Stimulated activated CD4-positive, alpha-beta T cell treated with anti-CD3 and anti-CD28 coated beads, Interleukin-15, amount 100 ng/mL, for 24 hours (primary cell): ENCODE measurements around the gene ZSWIM4.
"Not testable (repeated sequence)": the region's sequence is repeated elsewhere in the genome, so short reads cannot be mapped to it uniquely, and the experiment has no call there.

Experiments
- DNase-seq: peaks from one replicate; pipeline ENCODE4 v3.0.0-alpha.2; 2020

The ZSWIM4 gene

GRCh38 chr19:13794757-13795589, at the start of gene ZSWIM4:
Gene ZSWIM4, plus strand, starts transcription at chr19:13795443. Its CDS starts 206 bp downstream, at chr19:13795649.
- DNase-seq, result peak; percentile 98

DNA sequence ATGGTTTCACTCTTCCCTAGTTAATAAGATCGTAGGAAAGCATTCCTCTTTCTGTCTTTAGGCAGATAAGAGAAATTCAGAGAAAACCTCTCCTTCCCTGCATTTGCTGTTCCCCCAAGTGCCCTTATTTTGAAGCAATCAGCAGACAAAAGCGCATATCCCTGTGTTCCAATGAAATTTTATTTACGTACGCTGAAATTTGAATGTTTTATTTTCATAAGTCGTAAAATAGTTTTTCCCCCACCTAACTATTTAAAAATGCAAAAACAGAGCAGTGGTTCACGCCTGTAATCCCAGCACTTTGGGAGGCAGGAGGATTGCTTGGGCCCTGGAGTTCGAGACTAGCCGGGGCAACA, 48.2 kb upstream of the ZSWIM4 start:
- no peak for DNase-seq

DNA sequence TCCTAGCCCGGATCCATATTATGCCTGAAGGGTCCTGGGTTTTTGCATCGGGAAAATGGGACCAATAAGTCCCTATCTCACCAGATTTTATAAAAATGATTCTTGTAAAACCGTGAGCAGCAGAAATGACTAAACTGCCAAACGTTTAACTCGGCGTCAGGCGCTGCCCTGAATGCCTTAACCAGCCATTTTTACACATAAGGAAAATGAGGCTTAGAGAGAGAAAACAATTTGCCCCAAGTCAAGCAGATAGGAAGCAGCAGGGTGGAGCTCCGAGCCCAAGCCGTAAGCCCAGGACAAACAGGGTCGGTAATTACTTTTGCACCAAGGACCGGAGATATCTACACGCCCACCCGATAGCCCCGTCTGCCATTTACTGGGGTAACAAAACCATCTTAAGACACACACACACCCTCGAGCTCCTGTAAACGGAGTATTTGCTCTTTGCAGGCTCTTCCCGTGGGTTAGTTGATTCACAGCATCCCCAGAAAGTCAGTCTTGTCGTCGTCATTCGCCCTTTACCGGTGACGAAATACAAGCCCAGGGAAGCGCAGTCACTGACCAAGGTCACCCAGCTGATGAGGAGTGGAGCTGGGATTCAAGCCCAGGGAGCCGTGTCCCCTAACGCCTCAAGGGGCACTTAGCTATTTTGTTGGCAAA, 46.9 kb upstream of the ZSWIM4 start:
- peak; percentile 31 for DNase-seq

DNA sequence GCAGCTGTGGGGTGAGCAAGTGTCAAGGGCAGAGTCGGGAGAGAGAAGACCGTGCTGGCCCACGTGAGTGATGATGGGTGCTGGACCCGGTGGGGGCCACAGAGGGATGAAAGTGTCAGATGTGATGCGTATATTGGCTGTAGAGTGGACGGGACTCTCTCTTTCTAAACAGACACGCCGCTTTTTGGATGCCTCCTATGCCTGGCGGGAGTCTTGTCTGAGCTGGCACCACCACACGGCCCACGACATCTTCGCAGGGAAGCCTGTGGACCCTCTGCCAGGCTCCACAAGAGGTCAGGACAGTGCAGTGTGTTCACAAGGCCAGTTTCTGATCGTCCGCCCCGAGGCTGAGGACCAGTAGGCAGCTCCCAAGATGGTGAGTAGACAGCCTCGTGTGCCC, 43.8 kb upstream of the ZSWIM4 start:
- no peak for DNase-seq

DNA sequence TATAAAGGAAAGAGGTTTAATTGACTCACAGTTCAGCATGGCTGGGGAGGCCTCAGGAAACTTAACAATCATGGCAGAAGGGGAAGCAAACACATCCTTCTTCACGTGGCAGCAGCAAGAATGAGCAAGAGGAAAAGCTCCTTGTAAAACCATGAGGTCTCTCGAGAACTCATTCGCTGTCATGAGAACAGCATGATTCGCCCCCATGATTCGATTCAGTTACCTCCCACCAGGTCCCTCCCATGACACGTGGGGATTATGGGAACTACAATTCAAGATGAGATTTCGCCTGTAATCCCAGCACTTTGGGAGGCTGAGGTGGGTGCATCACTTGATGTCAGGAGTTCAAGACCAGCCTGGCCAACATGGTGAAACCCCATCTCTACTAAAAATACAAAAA, 41.6 kb upstream of the ZSWIM4 start:
- not testable (repeated sequence) for DNase-seq

- DNase-seq, result no peak
Observed at GRCh38 chr19:13756210-13756609, 39.0 kb upstream of the ZSWIM4 start.

DNA sequence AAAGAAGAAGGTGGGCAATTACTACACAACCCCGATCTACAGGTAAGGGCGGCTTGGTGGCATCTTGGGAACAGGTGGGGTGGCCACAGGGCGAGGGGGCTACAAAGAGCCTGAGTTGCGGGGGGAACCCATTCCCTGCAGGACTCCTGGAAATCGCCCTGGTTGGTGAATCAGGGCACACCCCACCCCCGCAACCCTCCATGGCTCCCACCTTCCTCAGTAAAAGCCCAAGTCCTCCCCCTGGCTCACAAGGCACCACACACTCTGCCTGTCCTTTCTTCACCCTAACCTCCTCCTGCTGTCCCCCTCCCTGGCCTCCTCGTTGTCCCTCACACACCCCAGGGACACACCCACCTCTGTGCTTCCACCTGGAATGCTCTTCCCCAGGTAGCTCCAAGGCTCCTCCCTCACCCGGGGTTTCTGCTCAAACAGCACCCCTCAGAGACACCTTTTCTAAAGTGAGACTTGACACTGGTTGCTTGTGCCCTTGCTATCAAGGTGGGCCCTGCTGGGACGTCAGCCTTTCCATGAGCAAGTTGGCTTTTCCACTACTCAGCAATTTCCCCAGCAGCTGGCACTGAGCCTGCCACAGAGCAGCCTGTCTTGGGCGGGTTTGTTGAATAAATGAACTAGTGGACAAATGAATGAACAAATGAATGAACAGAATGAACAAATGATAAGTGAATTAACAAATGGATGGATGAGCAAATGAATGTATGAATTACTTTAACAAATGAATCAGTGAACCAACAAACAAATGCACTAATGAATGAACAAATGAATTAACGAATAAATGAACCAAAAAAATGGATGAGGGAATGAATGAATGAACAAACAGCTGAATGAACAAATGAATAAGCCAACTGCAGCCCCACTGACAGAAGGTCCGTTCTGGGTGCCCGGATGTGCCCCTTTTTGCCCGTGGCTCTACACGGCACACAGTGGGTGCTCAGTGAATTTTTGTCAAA, 37.2 kb upstream of the ZSWIM4 start:
- no peak for DNase-seq

DNA sequence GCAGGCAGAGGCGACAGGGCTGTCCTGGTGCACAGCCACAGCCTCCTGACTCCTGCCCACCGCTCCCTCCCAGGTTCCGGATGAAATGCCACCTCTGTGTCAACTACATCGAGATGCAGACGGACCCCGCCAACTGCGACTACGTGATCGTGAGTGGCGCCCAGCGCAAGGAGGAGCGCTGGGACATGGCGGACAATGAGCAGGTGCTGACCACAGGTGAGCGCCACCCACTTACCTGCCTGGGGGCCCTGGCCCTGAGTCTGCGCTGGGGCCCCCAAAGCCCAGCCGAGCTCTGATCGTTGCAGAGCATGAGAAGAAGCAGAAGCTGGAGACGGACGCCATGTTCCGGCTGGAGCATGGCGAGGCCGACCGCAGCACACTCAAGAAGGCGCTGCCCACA, 36.4 kb upstream of the ZSWIM4 start:
- DNase-seq, result no peak

DNA sequence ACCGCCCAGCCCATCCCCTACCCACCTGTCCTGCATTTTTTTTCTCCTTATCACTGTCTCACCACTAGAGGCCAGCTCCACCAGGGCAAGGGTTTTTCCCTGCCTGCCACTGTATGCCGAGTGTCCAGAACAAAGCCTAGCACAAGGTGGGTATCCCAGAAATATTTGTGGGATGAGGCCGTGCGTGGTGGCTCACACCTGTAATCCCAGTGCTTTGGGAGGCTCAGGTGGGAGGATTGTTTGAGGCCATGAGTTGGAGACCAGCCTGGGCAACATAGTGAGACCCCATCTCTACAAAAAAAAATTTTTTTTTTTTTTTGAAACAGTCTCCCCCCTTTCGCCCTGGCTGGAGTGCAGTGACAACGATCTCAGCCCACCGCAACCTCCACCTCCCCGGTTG, 33.8 kb upstream of the ZSWIM4 start:
- DNase-seq, result no peak

- DNase-seq, result no peak
Observed at GRCh38 chr19:13762635-13763235, 32.5 kb upstream of the ZSWIM4 start.

GRCh38 chr19:13763265-13763664, 32.0 kb upstream of the ZSWIM4 start:
- DNase-seq, result no peak

DNA sequence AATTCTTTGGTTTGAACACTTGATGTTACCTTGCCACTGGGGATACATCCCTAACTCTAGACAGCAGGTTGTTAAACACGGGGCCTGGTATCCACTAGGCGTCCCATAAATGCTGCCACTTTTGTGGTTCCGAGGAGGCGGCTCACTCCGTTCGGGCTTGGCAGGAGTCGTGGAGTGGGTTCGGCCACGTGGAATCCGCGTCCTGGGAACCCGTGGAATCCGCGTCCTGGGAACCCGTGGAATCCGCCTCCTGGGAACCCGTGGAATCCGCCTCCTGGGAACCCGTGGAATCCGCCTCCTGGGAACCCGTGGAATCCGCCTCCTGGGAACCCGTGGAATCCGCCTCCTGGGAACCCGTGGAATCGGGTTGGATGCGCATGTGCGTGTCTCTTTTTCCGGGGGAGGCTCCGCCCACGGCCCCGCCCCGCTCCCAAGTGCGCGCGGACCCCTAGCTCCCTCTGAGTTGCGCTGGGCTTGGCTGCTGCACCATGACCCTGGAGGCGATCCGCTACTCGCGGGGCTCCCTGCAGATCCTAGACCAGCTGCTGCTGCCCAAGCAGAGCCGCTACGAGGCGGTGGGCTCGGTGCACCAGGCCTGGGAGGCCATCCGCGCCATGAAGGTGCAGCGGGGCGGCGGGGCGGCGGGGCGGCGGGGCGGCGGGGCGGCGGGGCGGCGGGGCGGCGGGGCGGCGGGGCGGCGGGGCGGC, 31.0 kb upstream of the ZSWIM4 start, which contains the start of gene MRI1:
Gene MRI1 (plus strand): TSS at position 422 of the 707 bp plus-strand sequence. CDS start 67 bp downstream, at position 489.
- DNase-seq, result peak; percentile 81

DNA sequence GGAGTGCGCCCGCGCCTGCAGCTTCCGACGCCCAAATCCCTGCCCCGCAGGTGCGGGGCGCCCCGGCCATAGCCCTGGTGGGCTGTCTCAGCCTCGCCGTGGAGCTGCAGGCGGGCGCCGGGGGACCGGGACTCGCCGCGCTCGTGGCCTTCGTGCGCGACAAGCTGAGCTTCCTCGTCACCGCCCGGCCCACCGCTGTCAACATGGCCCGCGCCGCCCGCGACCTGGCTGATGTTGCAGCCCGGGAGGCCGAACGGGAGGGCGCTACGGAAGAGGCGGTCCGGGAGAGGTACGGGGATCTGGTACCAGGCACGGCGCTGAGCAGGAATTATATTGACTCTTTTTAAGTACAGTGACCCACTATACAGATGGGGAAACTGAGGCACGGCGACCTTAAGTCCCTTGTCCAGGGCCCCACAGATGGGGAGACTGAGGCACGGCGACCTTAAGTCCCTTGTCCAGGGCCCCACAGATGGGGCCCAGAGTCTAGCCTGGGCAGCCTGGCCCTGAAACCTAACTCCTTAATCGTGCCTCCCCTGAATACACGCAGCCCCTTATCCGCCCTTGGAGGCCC, 30.3 kb upstream of the ZSWIM4 start:
- peak; percentile 67 for DNase-seq

DNA sequence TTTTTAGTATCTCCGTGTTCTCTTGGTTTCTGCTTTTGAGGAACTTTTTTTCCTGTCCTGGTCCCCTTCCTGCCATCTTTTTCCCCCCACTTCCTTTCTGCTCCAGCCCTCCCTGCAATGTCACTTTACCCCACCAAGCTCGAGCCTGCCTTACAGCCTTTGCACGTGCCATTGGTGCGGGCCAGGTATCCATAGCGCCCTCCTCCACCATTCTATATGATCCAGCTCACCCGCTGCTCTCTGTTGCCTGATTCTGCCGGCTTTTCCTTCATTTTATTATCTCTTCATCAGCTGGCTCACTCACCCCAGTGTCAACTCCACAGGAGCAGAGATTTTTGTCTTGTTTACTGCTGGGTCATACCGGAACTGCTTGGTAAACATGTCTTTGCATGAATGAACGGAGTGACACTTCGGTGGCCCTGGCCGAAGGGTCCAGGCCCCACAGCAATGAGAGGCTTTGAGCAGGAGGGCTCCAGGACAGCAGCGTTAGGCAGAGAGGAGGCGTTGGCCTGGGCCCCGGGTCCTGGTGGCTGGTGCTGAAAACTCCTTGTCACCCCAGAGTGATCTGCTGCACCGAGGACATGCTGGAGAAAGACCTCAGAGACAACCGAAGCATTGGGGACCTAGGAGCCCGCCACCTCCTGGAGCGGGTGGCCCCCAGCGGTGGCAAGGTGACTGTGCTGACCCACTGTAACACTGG, 29.7 kb upstream of the ZSWIM4 start:
- no peak for DNase-seq

DNA sequence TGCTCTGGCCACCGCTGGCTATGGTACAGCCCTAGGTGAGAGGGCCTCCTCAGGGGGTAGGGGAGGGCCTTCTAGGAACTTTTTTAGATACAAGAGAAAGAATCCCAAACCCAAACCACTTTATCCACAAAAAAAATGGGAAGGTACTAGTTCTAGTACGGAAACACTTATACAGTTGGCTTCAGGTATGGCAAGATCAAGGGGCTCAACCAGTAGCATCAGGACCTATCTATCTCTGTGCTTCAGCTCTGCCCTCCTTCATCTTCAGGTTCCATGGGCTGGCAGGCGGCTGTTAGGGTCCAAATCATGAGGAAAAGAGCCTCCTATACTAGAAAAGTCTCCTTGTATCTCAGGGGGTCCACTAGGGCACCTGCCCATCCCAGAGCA, 29.2 kb upstream of the ZSWIM4 start:
- DNase-seq, result no peak

DNA sequence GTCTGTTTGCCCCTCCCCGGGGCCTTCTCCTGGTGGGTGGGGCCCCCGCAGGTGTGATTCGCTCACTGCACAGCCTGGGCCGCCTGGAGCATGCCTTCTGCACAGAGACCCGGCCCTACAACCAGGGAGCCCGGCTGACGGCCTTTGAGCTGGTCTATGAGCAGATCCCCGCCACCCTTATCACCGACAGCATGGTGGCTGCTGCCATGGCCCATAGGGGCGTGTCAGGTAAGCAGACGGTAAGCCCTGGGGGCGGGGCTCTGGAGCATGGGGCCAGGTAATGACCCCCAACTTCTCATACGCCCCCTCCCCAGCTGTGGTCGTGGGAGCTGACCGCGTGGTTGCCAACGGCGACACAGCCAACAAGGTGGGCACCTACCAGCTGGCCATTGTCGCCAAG, 26.7 kb upstream of the ZSWIM4 start:
- no peak for DNase-seq

GRCh38 chr19:13770013-13770635, 25.1 kb upstream of the ZSWIM4 start:
- DNase-seq, result no peak

- peak; percentile 92 for DNase-seq
Observed at GRCh38 chr19:13774217-13775191, 20.7 kb upstream of the ZSWIM4 start, which contains the start of gene C19orf53. Gene C19orf53, plus strand, starts transcription at chr19:13774456. Its CDS starts 22 bp downstream, at chr19:13774478.

DNA sequence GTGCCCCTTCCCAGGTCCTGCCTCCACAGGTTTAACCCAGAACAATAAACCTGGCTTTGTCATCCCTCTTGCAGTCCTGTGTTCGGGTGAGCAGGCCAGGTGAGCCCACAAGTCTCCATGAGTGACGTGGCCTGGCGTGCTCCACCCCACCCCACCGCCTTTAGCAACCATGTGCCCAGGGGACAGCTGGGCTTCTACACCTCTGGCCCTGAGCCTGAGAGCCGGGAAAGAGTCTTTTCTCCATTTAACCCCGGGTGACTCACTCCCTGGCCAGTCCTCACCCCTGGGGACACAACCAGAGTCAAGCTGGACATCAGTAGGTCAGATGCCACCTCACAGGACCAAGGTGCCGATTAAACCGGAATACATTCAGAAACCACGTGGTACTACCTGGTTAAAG, 16.8 kb upstream of the ZSWIM4 start:
- DNase-seq, result no peak
